ENCODE measurements around the gene PIEZO2.

The PIEZO2 gene

GRCh38 chr18:11110509-11110908 lies 38.9 kb downstream of the PIEZO2 start:
- DNase-seq = no peak

GRCh38 chr18:11108947-11109346 lies 40.4 kb downstream of the PIEZO2 start:
- no peak for DNase-seq

- DNase-seq = peak; percentile 47
These were observed 42.5 kb downstream of the PIEZO2 start for GRCh38 chr18:11106894-11107293.

- DNase-seq = no peak
These were observed 43.9 kb downstream of the PIEZO2 start for GRCh38 chr18:11105463-11105862.

- DNase-seq = no peak
These were observed 45.1 kb downstream of the PIEZO2 start for GRCh38 chr18:11104307-11104706.

GRCh38 chr18:11096839-11097750 lies 52.3 kb downstream of the PIEZO2 start:
- no peak for DNase-seq

GRCh38 chr18:11096411-11096810 lies 53.0 kb downstream of the PIEZO2 start:
- DNase-seq = no peak

- no peak for DNase-seq
These were observed 53.6 kb downstream of the PIEZO2 start for GRCh38 chr18:11095674-11096293.

- no peak for DNase-seq
These were observed 54.2 kb downstream of the PIEZO2 start for GRCh38 chr18:11095211-11095610.

- no peak for DNase-seq
These were observed 57.6 kb downstream of the PIEZO2 start for GRCh38 chr18:11091746-11092145.

GRCh38 chr18:11089931-11090715 lies 59.2 kb downstream of the PIEZO2 start:
- no peak for DNase-seq

GRCh38 chr18:11081009-11081532 lies 68.3 kb downstream of the PIEZO2 start:
- DNase-seq = no peak

GRCh38 chr18:11078491-11078890 lies 70.9 kb downstream of the PIEZO2 start:
- DNase-seq = no peak

GRCh38 chr18:11077548-11078187 lies 71.7 kb downstream of the PIEZO2 start:
- no peak for DNase-seq

- DNase-seq = no peak
These were observed 74.5 kb downstream of the PIEZO2 start for GRCh38 chr18:11074889-11075288.

- no peak for DNase-seq
These were observed 75.4 kb downstream of the PIEZO2 start for GRCh38 chr18:11073971-11074370.

GRCh38 chr18:11072632-11073031 lies 76.7 kb downstream of the PIEZO2 start:
- DNase-seq = no peak

GRCh38 chr18:11071300-11071699 lies 78.1 kb downstream of the PIEZO2 start:
- no peak for DNase-seq

GRCh38 chr18:11070593-11070992 lies 78.8 kb downstream of the PIEZO2 start:
- no peak for DNase-seq

- no peak for DNase-seq
These were observed 83.3 kb downstream of the PIEZO2 start for GRCh38 chr18:11066038-11066437.

- DNase-seq = no peak
These were observed 84.5 kb downstream of the PIEZO2 start for GRCh38 chr18:11064727-11065460.

- DNase-seq = no peak
These were observed 85.3 kb downstream of the PIEZO2 start for GRCh38 chr18:11064106-11064505.
